HTERT RPE-1 (cell line): ENCODE measurements around the gene TOM1L1.

Experiments used
- in situ Hi-C: fragments of 300-500 bp; cut with MboI; formaldehyde crosslinking; loops from 4 replicates; pipeline ENCODE4 v1.14.3; 2020; ENCODE audit warnings: low sequenced_read_pairs

The TOM1L1 gene

DNA sequence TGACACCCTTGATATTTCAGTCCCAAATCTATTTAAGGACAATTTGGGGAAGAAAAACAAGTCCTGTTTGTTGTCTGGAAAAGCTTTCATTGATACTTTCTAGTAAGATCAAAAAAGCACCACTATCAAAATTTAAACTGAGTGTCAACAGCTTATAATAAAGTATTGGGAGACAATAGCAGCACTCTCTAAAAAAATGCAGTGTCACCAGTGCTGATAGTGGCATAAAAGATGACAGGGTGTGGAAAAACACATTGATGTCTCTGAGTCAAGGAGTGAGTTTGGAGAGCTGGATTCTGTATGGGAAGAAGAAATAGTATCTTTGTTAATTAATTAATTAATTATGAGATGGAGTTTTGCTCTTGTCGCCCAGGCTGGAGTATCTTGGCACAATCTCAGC is 8.3 kb upstream of the TOM1L1 start:
- in situ Hi-C loops: no loop called here

DNA sequence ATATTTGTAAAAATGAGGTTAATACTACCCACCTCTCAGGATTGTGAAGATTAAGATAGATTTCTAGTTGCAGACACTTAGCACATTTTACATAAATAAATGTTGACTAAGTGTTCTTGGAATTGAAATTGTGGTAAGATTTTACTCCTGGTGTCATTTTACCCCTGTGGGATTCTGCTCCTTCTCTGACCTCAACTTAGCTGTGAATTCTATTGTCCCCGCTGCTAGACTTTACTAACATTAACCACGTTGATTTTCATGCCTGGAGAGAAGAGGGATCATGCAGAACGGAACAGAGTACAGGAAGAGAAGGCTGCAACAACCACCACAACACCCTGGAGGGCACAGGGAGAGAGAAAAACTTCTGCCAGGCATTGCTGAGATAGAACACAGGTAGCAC is 2.1 kb upstream of the TOM1L1 start:
- in situ Hi-C loops: no loop called here

DNA sequence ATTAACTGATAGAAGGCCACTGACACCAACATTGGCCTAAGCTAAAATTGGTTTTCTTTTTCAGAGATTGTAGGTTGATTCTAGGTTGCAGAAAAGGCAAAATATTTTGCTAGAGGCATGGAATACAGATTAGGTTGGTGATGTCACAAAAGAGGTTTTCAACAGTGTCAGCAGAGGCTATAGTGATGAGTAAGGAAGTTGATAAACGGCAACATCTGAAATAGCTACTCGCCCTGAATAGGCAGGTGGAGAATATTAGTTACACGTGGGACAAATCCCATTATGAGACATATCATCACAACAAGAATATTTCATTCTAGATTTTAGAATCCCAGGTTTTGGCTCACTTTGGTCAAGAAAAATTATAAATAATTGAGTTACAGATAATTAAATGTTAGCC is 1.5 kb upstream of the TOM1L1 start:
- in situ Hi-C loops: no loop called here

DNA sequence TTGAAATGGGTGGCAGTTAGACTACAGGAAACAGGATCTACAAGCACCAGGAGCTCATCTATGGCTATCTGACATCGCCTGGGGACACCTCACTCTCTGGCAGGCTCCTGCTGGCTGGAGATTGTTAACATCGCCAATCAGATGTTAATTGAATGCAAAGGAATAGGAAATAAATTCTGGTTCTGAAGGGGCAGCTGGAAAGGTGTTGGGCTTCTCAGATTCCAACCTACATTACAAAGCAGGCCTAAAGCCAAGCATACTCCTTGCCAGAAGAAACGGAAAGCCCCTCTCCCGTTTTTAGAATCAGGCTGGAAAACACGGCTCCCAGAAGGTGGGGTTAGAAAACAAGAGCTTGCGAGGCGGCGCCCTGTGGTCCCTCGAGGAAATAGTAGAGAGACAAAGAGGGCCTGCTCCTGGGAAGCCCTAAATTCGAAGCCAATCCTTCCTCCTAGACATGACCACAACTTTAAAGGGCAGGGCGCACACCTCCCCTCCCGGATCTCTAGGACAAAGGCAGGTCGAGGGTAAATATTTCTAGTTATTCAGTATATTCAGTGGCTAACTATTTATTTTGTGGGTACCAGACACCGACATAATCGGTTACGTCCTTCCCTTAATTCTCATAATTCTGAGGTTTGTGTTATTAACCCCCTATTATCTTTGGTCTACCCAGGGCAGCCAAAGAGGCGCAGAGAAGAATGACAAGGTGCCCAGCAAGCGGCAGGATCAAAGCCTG is 763 bp upstream of the TOM1L1 start:
- in situ Hi-C loops: no loop called here

DNA sequence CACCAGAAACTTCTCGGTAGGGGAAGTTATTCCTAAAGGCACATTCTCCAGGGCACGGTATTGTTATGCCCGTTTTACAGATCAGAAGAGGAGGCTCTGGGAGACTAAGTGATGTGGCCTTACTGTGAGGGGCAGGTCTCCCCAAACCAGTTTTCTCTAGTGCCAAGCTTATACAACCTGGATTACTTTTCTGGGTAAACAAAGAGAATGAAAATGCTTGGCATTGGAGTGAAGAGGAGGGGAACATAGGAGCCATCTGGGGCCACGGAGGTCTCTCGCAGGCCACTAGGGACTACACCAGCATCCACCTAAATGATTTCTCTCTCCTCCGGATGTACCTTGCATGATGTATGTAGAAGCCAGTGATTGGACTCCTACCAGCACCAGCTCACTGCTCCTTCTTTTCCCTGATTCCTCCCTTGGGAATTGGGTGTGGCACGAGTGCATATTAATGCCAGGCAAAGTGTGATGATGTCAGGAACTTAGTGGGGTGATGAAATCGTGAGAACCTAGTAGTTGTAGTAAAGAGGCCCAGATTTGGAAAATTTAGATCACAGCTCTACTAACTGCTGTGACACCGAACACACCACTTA is 674 bp downstream of the TOM1L1 start:
- in situ Hi-C loops: no loop called here

DNA sequence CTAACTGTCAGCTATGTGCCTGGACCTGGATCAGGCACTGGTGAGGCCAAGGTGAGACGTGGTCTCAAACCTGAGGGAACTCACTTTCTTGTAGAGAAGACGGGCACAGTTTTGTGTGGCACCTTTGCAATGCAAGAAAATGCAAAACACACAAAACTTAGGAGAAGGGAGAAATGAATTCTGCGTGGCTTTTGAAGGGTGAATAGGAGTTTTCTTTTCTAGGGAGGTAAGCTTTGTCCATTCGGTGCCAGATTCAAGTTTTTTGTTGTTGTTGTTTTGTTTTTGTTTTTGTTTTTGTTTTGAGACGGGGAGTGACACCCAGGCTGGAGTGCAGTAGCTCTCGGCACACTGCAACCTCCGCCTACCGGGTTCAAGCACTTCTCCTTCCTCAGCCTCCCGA is 1.4 kb downstream of the TOM1L1 start:
- in situ Hi-C loops: no loop called here

DNA sequence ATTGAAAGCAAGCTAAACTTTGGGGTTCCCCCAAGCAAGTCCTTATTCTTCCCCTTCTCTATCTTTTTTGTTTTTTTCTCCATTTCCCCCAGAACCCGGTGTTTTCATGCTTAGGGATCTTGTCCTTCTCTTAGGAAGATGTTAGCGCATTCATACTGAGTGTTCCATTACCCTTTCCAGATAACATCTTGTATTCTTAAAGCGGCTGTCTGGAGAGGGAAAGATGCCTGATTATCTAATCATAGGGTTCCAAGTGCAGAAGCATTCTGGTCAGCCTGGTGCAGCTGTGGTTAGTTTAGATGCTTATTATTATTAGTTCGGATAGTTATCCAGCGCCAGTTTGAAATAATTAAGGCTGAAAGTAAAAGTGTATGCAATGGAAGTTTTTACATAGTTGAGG is 2.0 kb downstream of the TOM1L1 start:
- in situ Hi-C loops: no loop called here

DNA sequence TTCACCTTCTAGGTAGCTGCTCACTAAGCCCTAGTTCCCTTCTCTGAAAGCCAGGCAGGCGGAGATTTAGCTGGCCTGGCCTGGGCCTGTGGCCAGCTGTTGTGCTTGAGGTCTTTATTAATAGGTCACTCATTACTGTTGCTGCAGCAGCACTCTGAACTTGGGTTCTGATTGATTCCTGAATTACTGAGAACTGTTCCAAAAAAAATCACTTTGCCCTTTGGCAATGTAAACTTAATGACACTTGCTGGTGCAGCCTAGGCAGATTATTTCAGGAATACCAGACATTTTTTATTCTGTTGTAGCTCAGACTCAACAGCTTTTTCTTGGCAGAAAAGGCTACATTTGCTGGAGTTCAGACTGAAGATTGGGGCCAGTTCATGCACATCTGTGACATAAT is 2.7 kb downstream of the TOM1L1 start:
- in situ Hi-C loops: no loop called here

DNA sequence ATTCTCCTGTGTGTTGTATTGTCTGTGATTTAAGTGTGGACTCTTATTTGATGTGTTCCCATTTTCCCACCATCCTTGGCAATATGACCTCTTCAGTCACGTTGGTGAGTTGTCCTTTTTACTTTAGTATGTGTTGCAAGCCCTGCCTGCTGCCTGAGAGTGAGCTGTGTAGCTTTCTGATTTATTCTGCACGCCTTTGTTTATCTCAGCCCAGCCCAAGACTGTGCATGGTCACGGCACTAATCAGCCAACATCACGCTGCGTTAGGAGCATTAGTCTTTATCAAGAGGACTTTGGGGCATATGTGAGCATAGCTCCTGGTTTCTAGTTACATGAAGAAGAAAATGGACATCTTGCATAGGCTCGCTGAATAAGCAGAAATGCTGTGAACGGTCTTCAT is 6.0 kb downstream of the TOM1L1 start:
- in situ Hi-C loops: no loop called here

DNA sequence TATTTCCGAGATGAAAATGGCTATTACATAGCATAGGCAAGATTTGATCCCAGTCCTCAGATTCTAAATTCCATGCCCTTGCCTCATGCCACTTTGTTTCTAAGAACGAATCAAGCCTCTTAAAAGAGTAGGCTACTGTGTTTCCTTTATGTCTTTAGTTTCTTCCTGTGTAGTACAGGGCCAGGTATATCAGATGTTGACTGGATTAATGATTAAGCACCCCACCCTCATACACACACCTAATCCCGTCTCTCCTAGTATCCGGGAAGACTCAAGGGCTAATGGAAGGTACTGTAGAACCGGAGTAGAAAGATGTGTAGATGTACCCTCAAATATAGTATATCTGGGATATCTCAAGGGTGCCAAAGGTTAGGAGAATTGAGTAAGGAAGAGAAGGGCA is 6.7 kb downstream of the TOM1L1 start:
- in situ Hi-C loops: no loop called here

DNA sequence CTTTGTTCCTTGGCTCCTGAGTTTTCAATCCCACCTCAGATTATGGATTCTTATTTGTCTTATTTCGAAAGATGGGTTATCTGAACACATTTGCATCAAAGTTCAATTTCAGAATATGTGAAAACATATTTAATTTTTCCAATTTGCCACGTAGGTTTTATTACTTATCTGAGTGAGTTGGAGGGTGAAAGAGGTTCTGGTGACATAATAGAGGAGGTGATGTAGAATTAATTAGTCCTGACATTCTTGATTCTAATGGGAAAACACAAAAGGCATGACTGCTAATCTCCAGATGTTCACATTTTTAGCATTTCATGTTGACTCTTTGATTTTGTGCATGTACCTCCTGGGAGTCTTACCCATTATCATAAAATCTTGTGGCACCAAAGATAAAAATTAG is 9.1 kb downstream of the TOM1L1 start:
- in situ Hi-C loops: no loop called here

DNA sequence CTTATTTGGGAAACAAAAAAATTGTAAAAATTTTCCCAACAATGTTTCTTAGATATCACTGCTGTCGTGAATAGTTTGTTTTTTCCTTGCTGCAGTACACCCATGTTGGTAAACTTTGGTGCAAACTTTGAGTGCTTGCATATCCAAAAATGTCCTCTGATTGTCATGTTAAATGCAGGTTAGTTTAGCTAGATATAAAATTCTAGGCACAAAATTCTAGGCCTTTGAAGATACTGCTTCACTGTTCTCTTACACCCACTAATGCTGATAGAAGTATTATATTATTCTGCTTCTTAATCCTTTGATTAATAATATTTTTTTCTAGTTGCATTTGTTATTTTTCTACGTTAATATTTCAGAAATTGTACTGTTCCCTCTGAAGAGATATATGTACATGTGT is 16.1 kb downstream of the TOM1L1 start:
- in situ Hi-C loops: no loop called here

DNA sequence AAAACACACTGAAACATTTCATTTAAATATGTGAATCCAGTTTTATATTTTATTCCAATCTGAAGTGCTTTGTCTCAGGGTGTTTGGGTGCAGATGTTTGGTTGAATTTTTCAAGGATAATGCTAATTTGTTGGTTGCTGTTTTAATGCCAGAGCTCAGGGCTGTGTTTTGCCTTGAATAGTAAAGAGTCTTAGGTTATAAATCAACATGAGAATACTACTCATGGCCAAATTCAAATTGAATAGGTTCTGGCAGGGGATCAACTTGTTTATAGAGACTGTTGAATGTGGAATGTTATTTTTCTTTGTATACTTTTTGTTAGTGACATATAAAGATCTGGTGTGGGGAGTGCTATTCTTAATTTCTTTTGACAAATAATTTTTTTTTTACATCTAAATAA is 18.8 kb downstream of the TOM1L1 start:
- in situ Hi-C loops: no loop called here

DNA sequence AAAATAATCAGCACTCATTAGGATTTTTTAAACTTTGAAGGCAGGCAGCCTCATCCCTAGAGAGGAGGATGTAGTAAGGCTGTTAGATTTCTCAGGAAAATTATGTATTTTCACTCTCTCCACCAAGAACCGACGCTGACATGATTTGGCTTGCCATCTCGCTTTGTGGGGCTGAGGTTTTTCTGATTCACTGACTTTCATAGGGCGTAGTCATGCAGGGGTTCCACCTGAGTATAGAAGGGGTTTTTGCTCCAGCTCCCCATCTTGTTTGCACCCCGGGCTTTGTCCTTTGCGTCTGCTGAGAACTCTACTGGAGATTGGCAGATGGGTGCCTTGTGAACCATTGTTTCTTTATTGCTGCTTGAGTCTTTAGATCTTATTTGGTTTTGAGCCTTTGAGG is 20.2 kb downstream of the TOM1L1 start:
- in situ Hi-C loops: no loop called here

DNA sequence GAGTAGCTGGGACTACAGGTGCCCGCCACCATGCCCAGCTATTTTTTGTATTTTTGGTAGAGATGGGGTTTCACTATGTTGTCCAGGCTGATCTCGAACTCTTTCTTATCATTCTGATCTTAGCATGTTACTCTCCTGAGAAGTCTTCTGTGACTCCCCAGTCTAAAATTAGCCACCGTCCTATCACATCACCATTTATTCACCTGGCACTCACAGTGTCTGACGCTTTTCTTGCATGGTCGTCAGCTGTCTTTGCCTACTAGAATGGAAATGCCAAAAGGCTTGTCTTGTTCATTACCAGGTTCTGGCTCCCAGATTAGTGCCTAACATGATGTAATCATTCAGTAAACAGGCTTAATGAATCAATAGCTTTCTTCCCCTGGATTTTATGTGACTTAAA is 23.8 kb downstream of the TOM1L1 start:
- in situ Hi-C loops: no loop called here

DNA sequence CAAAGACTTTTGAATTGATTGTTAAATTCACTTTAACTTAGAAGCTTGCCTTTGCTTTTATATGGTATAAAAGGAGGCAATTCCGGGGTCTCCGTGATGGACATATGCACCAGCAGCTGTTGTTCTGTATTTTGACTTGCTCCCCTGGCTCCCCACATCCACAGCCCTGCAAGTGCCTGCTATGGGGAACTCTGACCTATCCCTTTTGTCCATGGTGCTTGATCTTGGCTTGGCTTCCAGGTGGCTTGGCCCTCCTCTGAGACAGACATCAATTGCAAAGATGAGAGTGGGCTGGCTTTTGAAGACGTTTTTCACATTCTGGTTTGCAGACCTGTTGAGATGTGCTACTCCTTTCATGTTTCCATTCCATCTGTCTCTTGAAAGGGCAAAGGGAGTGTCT is 26.9 kb downstream of the TOM1L1 start:
- in situ Hi-C loops: no loop called here

DNA sequence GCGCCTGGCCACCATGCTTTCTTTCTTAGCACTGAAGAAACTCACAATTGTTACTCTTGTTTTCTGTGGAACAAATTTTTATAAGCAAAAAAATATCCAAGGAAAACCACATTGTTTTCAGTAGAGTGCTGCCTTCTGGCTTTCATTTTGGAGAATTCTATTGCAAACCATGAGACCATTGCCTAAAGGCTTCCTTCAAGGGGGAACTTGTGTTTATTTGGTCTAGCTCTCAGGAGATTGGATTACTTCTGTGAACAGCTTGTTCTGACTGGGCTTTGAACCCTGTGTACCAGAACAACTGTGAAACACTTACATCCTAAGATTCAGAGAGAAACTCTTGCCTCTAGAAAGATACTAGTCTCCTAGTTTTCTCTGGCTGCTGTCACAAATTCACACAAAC is 32.1 kb downstream of the TOM1L1 start:
- in situ Hi-C loops: no loop called here

DNA sequence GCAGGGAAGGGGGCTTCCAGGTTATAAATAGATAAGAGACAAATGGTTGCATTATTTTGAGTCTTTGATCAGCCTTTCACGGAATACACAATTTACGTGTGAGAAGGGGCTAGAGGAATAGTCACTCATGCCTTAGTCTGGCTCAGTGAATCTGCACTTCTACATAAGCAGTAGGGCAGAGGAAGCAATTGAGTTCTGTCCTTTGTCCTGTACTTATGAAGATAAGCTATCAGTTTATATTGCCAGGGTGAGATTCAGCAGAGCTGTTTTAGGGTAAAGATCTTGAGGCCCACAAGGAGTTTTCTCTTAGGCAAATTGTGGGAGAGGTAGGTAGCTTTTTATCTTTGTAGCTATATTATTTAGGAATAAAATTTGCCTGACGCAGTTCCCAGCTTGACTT is 33.3 kb downstream of the TOM1L1 start:
- in situ Hi-C loops: no loop called here

DNA sequence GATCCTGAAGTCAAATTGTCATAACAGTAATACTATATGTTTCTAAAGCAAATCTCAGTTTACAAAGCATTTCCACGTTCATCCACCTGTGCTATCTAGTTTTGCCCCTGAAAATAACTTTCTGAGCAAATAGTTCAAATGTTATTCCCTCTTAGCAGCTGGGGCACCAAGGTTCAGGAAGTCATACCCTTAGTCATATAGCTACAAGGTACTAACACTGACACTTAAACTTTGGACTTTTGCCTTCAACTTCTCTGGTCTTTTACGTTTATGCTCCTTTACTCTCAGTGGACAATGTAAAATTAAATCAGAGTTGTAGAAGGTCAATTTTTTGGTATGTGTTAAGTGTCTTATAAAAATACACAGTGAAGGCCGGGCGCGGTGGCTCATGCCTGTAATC is 34.8 kb downstream of the TOM1L1 start:
- in situ Hi-C loops: no loop called here

DNA sequence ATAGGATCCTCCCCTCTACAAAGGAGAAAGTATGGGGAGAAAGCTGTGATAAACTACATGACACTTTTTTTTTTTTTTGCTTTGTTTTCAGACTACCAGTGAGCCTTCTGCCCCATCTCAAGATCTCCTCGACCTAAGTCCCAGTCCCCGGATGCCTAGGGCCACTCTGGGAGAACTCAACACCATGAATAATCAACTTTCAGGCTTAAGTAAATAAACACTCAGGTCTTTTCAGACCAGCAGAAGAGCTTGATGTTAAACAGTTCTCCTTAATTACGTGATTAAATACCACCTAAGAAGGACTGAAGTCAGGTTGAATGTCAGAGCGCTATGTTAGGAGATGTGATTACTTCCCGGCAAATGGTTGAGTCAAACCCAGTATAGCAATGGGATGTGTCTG is 36.4 kb downstream of the TOM1L1 start:
- in situ Hi-C loops: no loop called here

DNA sequence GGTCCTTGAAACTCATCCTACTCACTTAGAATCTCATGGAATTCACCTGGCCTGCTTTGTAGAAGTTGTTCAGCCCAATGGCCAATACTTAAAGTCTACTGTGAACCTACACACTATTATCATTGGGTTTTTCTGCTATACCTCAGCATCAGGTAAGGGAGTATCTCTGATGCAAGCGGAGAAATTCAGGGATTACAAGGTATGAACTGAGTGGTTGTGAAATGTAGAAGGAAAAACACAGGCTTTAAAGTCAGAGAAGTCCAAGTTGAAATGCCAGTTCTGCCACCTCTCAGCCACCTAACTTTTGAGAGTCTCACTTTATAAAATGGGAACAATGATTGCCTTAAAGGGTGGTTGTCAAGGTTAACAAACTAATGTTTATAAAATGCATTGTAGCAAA is 36.8 kb downstream of the TOM1L1 start:
- in situ Hi-C loops: no loop called here

DNA sequence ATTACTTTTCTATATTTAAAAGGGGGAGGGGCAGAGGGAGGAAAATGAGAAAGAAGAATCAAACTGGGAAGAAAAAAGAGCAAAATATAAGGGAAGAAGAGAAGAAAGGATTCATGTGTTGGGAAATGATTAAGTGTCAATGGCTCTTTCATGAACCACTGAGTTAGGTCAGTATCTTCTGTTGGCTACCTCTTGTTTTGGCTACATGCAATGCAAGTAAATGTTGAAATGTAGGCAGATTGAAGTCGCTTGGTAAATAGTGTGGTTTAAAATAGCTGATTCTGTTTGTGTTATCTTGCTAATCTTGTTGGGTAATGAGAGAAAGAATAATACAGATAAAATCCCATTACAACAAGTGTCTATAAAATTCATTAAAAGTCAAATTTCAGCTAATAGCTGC is 40.6 kb downstream of the TOM1L1 start:
- in situ Hi-C loops: no loop called here

DNA sequence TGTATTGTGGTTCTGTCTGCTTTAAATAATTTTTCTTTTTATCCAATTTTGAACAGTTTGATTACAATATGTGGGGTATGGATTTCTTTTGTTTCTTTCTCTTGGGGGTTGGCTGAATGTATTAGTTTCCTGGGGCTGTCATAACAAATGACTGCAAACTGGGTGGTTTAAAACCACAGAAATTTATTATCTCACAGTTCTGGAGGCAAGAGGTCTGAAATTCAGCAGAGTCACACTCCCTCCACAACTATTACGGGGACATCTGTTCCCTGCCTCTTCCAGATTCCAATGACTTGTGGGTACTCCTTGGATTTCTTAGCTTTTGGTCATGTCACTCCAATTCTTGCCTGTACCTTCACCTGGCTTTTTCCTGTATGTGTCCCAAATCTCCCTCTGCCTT is 44.1 kb downstream of the TOM1L1 start:
- in situ Hi-C loops: no loop called here
